KMS-11 (cell line): ENCODE results near the gene CEBPE.
A peak's percentile ranks its signal among the peaks of the same experiment; 100 is the strongest.

Experiments used
- H2AFZ ChIP-seq: fragments of 200-600 bp; sonication (generic); 2 replicates; pipeline ENCODE4 v1.6.1; 2016; ENCODE audit warnings: antibody characterized with exemption, mixed run types, low read depth
- H3K27ac ChIP-seq: fragments of 200-600 bp; sonication (generic); 2 replicates; pipeline ENCODE4 v1.6.1; 2016; ENCODE audit warnings: mild to moderate bottlenecking, mixed run types
- H3K27me3 ChIP-seq: fragments of 200-600 bp; sonication (generic); 2 replicates; pipeline ENCODE4 v1.6.1; 2017; ENCODE audit warnings: mild to moderate bottlenecking, low read depth, mixed run types, moderate library complexity; ENCODE audit not compliant: insufficient read depth
- H3K36me3 ChIP-seq: fragments of 200-600 bp; sonication (generic); 2 replicates; pipeline ENCODE4 v1.6.1; 2017; ENCODE audit warnings: mild to moderate bottlenecking, mixed run types; ENCODE audit not compliant: insufficient read depth
- H3K4me1 ChIP-seq: fragments of 200-600 bp; sonication (generic); 2 replicates; pipeline ENCODE4 v1.6.1; 2016; ENCODE audit warnings: mild to moderate bottlenecking, low read depth, mixed run types; ENCODE audit not compliant: poor library complexity, severe bottlenecking
- H3K4me2 ChIP-seq: fragments of 200-600 bp; sonication (generic); 2 replicates; pipeline ENCODE4 v1.7.0; 2016; ENCODE audit warnings: mild to moderate bottlenecking, mixed run types
- H3K4me3 ChIP-seq: fragments of 200-600 bp; sonication (generic); IDR thresholded peaks from 2 replicates; pipeline ENCODE4 v1.6.1; 2017; ENCODE audit warnings: low read depth, low read length, mixed read lengths; ENCODE audit not compliant: insufficient read depth
- H3K79me2 ChIP-seq: fragments of 200-600 bp; sonication (generic); 2 replicates; pipeline ENCODE4 v1.6.1; 2016; ENCODE audit warnings: low read depth, mixed run types; ENCODE audit not compliant: insufficient read depth
- H3K9ac ChIP-seq: fragments of 200-600 bp; sonication (generic); 2 replicates; pipeline ENCODE4 v1.6.1; 2016; ENCODE audit warnings: mild to moderate bottlenecking, mixed run types
- H4K20me1 ChIP-seq: fragments of 200-600 bp; sonication (generic); 2 replicates; pipeline ENCODE4 v1.6.1; 2016; ENCODE audit warnings: mild to moderate bottlenecking, mixed run types; ENCODE audit not compliant: insufficient read depth
- TF ChIP-seq, protein P1 (sequence below): fragments of 200-600 bp; sonication (generic); conservative IDR thresholded peaks from 2 replicates; pipeline ENCODE4 v1.6.1; 2017; ENCODE audit warnings: low read depth, mild to moderate bottlenecking, antibody characterized with exemption, low read length, moderate library complexity, mixed read lengths

The CEBPE gene

GRCh38 chr14:23099212-23099861 lies 19.7 kb downstream of the CEBPE start:
- H3K27me3 ChIP-seq = no peaks in the 10 kb centered on the region
- no peak overlapping the region for H2AFZ ChIP-seq
- peaks cover 3% of the 10 kb centered on the region for H3K4me1 ChIP-seq
- H3K36me3 ChIP-seq = no peaks in the 10 kb centered on the region
- no peaks in the 10 kb centered on the region for H4K20me1 ChIP-seq
- no peak overlapping the region for H3K4me2 ChIP-seq
- TF ChIP-seq, protein P1, sequence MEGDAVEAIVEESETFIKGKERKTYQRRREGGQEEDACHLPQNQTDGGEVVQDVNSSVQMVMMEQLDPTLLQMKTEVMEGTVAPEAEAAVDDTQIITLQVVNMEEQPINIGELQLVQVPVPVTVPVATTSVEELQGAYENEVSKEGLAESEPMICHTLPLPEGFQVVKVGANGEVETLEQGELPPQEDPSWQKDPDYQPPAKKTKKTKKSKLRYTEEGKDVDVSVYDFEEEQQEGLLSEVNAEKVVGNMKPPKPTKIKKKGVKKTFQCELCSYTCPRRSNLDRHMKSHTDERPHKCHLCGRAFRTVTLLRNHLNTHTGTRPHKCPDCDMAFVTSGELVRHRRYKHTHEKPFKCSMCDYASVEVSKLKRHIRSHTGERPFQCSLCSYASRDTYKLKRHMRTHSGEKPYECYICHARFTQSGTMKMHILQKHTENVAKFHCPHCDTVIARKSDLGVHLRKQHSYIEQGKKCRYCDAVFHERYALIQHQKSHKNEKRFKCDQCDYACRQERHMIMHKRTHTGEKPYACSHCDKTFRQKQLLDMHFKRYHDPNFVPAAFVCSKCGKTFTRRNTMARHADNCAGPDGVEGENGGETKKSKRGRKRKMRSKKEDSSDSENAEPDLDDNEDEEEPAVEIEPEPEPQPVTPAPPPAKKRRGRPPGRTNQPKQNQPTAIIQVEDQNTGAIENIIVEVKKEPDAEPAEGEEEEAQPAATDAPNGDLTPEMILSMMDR = no peak
- no peak overlapping the region for H3K9ac ChIP-seq
- H3K27ac ChIP-seq = no peak overlapping the region
- H3K4me3 ChIP-seq = no peak overlapping the region
- peaks cover 20% of the 10 kb centered on the region; the same call in 1 of the 2 replicates for H3K79me2 ChIP-seq

DNA sequence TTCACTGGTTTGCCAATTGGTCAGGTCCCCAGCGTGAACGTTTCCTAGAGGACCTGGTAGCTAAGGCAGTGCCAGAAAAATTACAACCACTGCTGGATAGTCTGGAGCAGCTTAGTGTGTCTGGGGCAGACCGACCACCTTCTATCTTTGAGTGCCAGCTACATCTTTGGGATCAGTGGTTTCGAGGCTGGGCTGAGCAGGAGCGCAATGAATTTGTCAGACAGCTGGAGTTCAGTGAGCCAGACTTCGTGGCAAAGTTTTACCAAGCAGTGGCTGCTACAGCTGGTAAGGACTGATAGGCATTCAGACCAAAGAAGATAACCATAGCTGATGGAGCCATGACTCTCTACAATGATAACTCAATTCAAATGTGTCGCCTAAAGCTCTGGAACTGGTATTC lies 21.3 kb downstream of the CEBPE start:
- no peak overlapping the region for H3K9ac ChIP-seq
- H3K4me2 ChIP-seq = no peak overlapping the region
- H3K4me1 ChIP-seq = peaks cover 14% of the 10 kb centered on the region
- peaks cover 35% of the 10 kb centered on the region for H3K79me2 ChIP-seq
- H3K36me3 ChIP-seq = no peaks in the 10 kb centered on the region
- no peak overlapping the region for H3K27ac ChIP-seq
- no peaks in the 10 kb centered on the region for H4K20me1 ChIP-seq
- H2AFZ ChIP-seq = no peak overlapping the region
- TF ChIP-seq, protein P1 = no peak
- H3K27me3 ChIP-seq = no peaks in the 10 kb centered on the region
- no peak overlapping the region for H3K4me3 ChIP-seq

DNA sequence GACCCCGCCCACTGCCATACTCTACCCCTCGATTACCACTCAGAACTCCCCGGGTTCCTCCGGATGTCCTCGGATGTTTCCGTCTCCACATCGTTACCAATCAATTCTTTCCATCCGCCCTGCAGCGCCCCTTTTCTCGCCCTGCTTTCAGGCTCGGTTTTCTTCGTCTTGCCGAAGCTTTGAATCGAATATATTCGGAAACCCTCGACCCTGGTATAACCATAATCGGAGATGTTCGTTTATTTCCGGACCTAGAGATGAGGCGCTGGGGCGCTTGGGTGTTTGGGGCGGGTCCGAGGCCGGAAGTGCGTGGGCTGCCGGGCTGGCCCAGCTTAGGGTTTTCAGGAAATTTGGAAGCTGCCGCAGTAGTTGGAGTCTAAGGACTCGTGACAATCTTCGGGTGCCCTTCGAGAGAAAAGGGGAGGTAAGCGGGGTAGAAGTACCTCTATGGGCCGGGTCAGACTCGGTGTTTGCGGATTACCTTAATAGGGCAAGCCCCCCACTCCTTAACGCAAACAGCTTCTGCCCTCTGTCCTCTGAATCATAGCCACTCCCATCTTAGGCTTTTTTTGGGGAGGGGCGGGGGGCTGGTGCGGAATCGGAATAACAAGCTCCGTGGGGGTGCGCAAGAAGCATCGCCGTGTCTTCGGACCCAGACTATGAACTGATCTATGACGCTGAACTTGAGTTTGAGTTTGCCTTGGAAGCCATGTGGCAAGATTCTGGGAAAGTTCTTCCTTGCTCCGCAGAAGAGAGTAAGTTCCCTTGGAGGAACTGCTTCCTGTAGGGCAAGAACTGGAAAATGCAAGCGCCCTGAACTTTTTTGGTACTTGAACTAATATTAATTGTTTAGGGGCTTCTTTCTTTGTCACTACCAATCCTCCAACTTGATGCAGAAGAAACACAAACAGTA lies 23.6 kb downstream of the CEBPE start, which contains the start of gene C14orf119:
C14orf119 (plus strand) TSS at position 310 of the 913 bp plus-strand sequence. CDS start 2,154 bp downstream, outside the sequence.
- Histone ChIP-seq H3K4me1 (peaks cover 17% of the 10 kb centered on the region), H4K20me1 (no peaks in the 10 kb centered on the region), H3K27ac (peak within 1 kb of the TSS; percentile 82), H3K4me3 (no peak within 1 kb of the TSS), H3K4me2 (peak within 1 kb of the TSS; percentile 87), H2AFZ (peak within 1 kb of the TSS; percentile 55), H3K9ac (peak within 1 kb of the TSS; percentile 86), H3K27me3 (no peaks in the 10 kb centered on the region), H3K79me2 (peaks cover 44% of the 10 kb centered on the region), H3K36me3 (no peaks in the 10 kb centered on the region)
- TF ChIP-seq, protein P1 = no peak

DNA sequence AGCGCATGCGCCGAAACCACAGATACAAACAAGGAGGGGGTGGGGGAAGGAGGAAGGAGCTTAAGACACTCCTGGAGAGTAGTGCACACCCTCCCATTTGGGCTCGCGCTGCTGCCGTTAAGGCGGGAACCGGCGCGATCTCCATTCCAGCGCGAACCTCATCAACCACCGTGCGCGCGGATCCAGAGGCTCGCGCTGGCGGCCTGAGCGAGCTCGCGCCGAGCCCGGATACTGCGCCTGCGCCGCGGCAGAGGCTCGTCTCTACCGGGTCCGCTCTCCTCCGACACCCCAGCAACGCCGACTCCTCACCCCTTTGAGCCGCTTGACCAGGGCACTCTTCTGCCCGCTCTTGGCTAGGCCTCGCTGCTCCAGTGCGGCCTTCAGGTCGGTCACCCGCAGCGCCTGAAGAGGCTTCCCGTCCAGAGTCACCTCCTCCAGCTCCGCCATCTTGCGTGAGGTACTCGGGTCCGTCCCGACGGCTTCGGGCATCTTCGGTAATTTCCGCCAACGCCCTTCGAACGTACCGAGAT lies 24.3 kb downstream of the CEBPE start, which contains the start of gene ACIN1:
ACIN1 (minus strand) TSS at position 471 of the 530 bp plus-strand sequence; CDS start at position 447, 24 bp downstream.
- Histone ChIP-seq H3K27me3 (no peaks in the 10 kb centered on the region), H4K20me1 (no peaks in the 10 kb centered on the region), H3K4me2 (peak within 1 kb of the TSS; percentile 87), H3K27ac (peak within 1 kb of the TSS; percentile 82), H3K9ac (peak within 1 kb of the TSS; percentile 86), H3K79me2 (peaks cover 44% of the 10 kb centered on the region), H3K4me1 (peaks cover 17% of the 10 kb centered on the region), H3K4me3 (no peak within 1 kb of the TSS), H2AFZ (peak within 1 kb of the TSS; percentile 55), H3K36me3 (no peaks in the 10 kb centered on the region)
- TF ChIP-seq, protein P1 = no peak
